Stimulated activated naive CD4-positive, alpha-beta T cell (primary cell): Measurements from ENCODE around the gene FRAS1.
"Not testable (repeated sequence)": the region's sequence is repeated elsewhere in the genome, so short reads cannot be mapped to it uniquely, and the experiment has no call there.

Experiments used
- DNase-seq, 6 experiments: peaks; one replicate each; lab custom pipeline; 2025; lab: John Stamatoyannopoulos, UW

The FRAS1 gene, protein sequence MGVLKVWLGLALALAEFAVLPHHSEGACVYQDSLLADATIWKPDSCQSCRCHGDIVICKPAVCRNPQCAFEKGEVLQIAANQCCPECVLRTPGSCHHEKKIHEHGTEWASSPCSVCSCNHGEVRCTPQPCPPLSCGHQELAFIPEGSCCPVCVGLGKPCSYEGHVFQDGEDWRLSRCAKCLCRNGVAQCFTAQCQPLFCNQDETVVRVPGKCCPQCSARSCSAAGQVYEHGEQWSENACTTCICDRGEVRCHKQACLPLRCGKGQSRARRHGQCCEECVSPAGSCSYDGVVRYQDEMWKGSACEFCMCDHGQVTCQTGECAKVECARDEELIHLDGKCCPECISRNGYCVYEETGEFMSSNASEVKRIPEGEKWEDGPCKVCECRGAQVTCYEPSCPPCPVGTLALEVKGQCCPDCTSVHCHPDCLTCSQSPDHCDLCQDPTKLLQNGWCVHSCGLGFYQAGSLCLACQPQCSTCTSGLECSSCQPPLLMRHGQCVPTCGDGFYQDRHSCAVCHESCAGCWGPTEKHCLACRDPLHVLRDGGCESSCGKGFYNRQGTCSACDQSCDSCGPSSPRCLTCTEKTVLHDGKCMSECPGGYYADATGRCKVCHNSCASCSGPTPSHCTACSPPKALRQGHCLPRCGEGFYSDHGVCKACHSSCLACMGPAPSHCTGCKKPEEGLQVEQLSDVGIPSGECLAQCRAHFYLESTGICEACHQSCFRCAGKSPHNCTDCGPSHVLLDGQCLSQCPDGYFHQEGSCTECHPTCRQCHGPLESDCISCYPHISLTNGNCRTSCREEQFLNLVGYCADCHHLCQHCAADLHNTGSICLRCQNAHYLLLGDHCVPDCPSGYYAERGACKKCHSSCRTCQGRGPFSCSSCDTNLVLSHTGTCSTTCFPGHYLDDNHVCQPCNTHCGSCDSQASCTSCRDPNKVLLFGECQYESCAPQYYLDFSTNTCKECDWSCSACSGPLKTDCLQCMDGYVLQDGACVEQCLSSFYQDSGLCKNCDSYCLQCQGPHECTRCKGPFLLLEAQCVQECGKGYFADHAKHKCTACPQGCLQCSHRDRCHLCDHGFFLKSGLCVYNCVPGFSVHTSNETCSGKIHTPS (N-terminal part only)

GRCh38 chr4:78057135-78057599, at the start of gene FRAS1:
TSS of gene FRAS1 (plus strand) at chr4:78057323. CDS start at chr4:78058010, 687 bp downstream.
- DNase-seq, result peak in 1 of 6 experiments; percentile 20

- DNase-seq, result not testable (repeated sequence)
These were observed 46.1 kb upstream of the FRAS1 start for GRCh38 chr4:78011003-78011402.

DNA sequence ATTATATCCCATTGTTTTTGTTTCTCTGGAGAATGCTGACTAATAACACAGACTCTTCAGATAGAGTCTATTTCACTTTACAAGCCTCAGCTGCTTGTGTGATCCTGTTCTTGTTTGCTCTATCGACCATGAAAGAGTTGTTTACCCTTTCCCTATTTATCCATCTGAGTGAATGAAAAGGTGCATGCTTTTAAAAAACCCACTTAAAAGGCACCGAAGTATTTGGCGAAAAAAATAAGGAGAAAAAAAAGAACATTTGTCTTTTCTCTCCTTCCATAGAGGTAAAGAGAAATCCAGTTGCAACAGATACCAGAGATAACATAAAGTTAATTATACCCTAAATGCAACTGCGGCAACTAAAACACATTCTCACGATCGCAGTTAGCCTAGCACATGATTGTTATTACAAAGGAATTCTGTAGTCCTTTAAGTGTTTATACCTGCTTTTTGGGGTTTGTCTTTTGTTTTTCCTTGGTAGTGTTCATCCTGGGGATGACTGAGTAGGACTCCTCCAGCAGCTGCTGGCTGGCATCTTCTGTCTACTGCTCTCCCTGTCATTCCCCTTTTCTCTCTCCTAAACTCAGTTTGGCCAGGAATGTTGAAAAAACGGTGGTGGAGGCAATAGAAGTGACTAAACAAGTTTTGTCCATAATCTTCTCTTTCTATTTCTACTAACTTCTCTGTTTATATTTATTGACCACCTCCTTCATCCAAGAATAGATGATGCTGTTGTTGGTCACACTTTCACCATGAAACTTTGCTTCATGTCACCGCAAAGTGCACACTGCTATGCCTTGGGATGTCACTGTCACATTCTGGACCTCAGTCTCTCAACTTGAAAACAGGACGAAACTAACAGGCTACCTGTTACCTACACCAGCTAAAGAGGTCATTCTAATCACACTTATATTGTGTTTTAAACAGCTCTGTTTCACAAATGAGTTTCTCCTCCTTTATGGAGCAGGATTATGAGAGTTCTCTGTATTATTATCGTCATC, 41.9 kb upstream of the FRAS1 start:
- DNase-seq, result no peak

GRCh38 chr4:78018271-78019049, 38.7 kb upstream of the FRAS1 start:
- no peak for DNase-seq

DNA sequence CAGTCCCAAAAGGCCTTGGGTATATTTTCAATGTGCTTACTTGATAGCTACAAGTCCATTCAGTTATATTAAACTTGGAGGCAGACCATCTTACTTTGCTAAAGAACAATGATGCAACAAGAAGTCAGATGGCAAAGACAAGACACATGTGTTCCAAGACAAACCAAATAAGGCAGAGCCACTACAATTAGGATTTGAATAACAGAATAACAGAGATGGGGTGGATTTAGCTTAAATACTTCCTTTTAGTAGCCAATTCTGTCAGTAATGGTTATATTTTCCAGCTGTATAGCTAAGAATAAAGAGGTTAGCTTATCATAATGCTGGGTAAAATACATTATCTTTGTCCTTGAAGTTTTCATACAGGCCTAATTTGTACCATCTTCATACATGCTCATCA, 37.7 kb upstream of the FRAS1 start:
- no peak for DNase-seq

GRCh38 chr4:78020677-78021076, 36.4 kb upstream of the FRAS1 start:
- DNase-seq, result no peak

- no peak for DNase-seq
These were observed 34.6 kb upstream of the FRAS1 start for GRCh38 chr4:78022517-78022916.

DNA sequence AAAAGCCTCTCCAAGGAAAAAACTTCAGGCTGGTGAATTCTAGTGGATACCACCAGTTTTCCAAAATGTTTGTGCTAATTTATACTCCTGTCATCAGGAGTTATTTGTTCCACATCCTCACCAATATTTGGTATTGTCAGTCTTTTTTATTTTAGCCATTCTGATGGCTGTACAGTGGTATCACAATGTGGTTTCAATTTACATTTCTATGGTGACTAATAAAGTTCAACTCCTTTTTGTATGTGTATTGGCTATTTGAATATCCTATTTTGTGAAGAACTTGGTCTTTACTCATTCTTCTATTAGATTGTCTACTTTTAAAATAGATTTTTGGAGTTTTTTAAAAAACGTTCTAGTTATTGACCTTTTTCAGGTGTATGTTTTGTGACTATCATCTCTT, 33.0 kb upstream of the FRAS1 start:
- no peak for DNase-seq

GRCh38 chr4:78024576-78025091, 32.5 kb upstream of the FRAS1 start:
- DNase-seq, result no peak

- DNase-seq, result no peak
These were observed 25.6 kb upstream of the FRAS1 start for GRCh38 chr4:78031417-78031950.

GRCh38 chr4:78032446-78032845, 24.7 kb upstream of the FRAS1 start:
- no peak for DNase-seq

DNA sequence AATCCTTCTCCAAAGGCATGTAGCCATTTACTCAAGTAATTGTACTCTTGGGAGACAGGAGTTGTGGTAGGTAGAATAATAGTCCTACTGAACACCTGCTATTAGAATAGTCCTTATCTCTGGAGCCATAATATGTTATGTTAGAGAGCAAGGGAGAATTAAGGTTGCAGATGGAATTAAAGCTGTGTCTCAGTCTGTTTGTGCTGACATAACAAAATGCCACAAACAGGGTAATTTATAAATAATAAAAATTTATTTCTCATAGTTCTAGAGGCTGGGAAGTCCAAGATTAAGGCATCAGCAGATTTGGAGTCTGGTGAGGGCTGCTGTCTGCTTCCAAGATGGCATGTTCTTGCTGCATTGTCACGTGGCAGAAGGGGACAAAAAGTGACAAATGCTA, 24.2 kb upstream of the FRAS1 start:
- DNase-seq, result no peak

DNA sequence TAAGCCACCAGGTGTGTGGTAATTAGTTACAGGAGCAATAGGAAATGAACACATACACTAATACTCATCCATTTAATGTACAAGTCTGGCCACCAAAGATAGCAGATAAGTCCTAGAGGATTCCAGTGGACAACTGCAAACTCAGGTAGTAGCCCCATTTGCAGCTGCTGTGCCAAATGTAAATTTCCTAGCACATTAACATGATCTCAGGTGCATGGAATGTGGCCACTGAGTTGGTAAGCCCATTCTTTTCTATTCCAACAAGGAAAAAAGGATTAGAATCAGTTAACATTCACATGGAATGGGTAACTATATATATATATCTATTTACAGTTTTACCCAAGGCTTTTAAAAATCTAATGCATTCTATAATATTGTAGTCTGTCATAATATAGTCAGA, 23.3 kb upstream of the FRAS1 start:
- no peak for DNase-seq

DNA sequence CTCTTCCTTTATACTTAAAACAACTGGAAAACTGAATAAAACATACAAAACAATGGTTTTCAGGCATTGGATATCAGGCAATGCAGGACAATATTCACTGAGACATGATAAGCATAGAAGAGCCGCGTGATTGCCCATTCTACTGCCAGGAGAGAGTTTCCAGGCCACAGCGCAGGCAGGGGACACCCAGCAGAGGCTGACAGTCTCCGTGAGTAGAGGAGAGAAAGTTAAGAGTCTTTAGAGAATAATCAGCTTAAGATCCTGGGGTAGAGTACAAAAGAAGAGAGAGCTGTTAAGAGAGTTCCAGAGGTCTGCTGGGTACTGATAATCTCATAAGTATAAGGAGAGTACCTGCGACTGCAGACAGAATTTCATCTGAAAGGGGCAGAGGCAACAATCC, 18.4 kb upstream of the FRAS1 start:
- no peak for DNase-seq

DNA sequence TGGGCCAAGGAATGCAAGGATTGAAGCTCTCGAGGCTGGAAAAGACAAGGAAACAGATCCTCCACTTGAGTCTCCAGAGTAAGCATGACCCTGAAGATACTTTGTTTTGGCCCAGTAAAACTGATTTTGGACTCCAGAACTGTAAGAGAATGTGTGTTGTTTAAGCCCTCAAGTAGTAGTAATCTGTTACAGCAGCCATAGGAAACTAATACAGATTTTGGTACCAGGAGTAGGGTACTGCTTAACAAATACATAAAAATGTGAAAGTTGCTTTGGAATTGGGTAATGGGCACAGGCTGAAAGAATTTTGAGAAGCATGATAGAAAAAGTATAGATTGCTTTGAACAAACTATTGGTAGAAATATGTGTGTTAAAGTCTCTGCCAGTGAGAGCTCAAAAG, 17.4 kb upstream of the FRAS1 start:
- no peak for DNase-seq

- DNase-seq, result no peak
These were observed 16.7 kb upstream of the FRAS1 start for GRCh38 chr4:78040431-78040830.

- no peak for DNase-seq
These were observed 9.8 kb upstream of the FRAS1 start for GRCh38 chr4:78047366-78047765.

GRCh38 chr4:78056265-78057129, 626 bp upstream of the FRAS1 start:
- DNase-seq, result peak in 1 of 6 experiments; percentile 38
